Stimulated activated CD4-positive, alpha-beta T cell treated with anti-CD3 and anti-CD28 coated beads, Interleukin-4, amount 100 ng/mL, for 48 hours (primary cell): ENCODE results near the gene ARHGEF39.

Experiments
- DNase-seq, 2 donors: peaks; one replicate each; pipeline ENCODE4 v3.0.0-alpha.2; 2020; ENCODE audit warnings: low read depth in 2 of 2

ARHGEF39 gene, protein sequence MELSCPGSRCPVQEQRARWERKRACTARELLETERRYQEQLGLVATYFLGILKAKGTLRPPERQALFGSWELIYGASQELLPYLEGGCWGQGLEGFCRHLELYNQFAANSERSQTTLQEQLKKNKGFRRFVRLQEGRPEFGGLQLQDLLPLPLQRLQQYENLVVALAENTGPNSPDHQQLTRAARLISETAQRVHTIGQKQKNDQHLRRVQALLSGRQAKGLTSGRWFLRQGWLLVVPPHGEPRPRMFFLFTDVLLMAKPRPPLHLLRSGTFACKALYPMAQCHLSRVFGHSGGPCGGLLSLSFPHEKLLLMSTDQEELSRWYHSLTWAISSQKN

DNA sequence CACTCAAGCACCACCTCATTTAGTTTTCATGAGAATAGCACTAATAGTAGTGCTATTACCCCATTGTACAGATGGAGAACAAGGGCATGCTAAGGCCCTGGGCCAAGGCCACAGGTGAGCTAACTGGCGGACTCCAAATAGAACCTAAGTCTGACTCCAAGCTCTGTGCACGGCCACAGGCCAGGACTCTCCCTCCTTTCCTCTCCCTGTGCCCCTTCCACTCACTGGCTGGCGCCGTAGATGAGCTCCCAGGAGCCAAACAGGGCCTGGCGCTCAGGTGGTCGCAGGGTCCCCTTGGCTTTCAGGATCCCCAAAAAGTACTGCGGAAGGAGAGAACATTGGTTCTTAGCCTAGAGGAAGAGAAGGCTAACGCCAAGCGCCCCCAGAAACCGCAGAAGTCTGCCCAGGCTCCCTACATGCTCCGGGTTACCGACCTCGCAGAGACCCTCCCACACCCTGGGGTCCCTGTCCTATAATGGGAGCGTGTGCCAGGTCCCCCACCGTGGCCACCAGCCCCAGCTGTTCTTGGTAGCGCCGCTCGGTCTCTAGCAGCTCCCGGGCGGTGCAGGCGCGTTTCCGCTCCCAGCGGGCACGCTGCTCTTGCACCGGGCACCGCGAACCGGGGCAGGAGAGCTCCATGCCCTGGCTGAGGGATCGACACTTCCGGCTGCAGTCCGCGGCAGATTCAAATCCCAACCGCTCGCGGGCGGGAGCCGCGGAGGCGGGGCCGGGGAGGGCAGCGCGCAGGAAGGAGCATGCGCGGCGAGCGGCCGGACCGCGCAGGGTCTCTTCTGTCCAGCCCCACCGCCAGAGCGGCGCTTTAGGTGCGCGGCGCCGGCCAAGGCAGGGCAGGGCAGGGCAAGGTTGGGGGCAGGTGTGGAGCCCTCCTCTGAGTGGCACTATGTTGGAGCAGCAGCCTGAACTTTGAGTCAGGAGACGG lies at the start of gene ARHGEF39:
Gene ARHGEF39 (minus strand): TSS at position 665 of the 940 bp plus-strand sequence. CDS start 26 bp downstream, at position 639.
- DNase-seq, result peak; percentile 58 to 71

- DNase-seq, result no peak
These were observed 49.1 kb upstream of the ARHGEF39 start for GRCh38 chr9:35714123-35714522.

- DNase-seq, result no peak
These were observed 48.6 kb upstream of the ARHGEF39 start for GRCh38 chr9:35713578-35713977.

GRCh38 chr9:35712762-35713400 lies 47.9 kb upstream of the ARHGEF39 start:
- DNase-seq, result no peak

DNA sequence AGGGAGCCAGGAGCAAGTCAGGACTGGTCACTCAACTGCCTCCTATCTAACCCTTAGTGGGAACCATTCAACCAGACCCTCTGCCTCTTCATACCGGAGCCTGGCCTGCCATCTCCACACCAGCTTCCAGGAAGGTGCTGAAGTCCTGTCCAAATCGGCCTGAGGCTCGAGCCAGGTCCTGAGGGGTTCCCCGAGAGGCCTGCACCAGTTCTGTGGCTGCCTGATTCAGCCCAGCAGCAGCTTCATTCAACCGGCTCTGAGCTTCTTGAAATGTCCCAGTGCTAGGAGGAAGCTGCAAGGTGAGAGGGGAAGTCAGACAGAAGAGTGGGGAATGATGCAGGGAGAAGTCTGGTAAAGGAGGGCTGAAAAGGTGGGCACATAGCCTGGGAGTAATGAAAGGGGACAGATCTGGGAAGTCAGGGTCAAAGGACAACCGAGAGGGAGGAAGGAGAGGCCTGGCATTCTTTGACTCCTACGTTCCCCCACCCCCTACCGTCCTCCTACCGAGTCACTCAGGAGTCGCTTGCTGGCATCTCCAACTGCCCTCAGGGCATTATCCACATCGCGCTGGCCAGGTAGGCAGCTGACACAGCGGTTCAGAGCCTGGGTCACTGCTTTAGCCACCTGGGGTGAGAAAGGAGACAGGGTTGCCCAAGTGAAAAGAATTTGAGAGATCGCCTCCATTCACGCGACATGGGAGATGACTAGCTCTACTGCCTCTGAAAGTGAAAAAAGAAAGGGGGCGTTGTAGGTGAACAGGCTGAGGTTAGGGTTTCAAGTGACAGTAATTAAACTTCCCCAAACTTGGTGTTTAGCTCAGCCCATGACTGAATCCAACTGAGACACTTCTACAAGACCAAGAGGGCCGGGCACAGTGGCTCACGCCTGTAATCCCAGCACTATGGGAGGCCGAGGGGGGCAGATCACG lies 46.8 kb upstream of the ARHGEF39 start:
- DNase-seq, result no peak

DNA sequence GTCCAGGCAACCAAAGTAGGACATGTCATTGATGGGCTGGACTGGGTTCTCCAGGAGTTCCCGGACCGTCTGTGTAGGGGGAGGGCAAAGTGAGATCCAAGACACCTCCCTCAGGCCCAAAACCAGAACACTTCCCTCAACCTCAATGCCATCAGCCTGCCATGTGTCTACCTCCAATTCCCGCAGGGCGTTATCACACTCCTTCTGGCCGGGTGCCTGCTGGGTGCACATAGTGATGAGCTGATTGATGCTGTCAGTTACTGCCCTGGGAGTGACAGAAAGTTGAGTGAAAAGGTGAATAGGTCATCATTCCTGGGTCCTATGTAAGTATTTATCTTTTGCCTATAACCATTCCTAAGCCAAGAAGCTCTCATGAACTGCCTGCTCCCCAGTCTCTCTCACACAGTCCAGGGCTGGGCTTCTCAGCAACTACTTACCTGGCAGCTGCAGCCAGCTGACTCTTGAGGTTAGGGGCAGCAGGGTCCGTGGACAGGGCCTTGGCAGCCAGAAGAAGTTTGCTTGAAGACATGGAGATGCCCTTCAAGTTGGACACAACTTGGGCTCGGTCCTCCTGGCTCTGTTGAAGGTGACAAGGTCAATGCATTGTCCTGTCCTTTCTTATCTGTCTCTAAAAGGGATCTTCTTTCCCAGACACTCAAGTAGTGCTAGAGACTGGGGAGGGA lies 46.0 kb upstream of the ARHGEF39 start:
- no peak for DNase-seq

- DNase-seq, result no peak
These were observed 43.2 kb upstream of the ARHGEF39 start for GRCh38 chr9:35708146-35708545.

DNA sequence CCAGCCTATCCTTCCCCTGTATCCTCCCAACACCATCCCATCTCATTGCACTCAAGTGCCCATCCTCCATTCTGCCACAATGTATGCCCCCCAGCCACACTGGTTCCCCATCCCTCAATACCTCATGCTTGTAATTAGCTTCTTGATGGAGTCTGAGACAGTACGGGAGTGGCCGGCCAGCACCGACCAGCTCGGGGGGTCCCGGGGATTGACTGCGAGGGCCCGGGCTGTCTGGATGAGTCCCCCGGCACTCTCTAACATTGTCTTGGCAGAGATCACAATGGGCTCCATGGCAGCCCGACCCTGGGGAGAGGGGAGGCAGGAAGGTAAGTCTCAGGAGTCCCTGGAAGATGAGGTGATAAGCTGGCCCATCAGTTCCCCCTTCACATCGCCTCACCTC lies 42.0 kb upstream of the ARHGEF39 start:
- DNase-seq, result no peak

DNA sequence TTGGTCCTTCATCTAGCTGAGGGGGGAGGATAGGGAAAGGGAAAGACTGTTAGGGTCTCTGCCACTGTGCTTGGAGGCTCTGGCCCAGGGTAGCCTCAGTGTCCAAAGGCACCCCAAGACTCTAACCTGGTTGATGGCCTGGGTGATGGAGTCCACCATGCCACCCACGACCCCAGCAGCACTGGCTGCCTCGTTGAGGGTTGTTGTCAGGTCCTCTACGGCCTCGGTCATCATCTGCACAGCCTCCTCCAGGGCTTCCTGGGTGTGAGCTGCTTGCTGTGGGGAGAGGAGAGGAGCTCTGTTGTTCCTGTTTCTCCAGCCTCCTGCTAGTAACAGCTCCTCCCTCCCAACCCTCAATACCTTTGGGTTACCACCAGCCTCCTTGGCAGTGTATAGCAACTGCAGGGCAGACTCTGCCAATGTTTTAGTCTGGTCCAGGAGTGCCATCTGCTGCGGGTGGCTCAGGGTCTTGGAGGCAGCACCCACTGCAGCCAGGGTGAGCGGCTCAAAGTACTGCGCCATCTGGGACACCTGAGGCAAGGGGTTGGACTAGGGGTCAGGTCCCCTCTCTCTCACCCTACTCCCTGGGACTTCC lies 40.9 kb upstream of the ARHGEF39 start:
- no peak for DNase-seq

DNA sequence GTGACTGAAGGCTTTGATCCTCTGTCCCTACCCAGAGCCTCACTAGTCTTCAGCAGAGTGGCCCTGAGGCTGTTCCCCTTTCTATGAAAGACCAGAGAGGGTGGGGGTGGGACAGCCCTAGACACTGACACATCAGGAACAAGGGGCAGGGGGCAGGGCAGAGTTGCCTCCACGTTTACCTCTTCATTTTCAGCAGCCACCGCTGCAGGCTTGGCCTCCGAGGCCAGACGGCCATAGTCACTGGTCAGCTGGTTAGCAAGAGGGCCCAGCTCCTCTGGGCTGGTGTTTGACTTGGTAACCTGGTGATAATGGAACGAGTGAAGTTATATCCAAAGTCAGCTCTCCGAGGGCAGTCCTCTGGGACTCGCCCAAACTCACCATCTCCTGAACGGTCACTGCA lies 40.4 kb upstream of the ARHGEF39 start:
- DNase-seq, result no peak

GRCh38 chr9:35703906-35704672 lies 39.1 kb upstream of the ARHGEF39 start:
- no peak for DNase-seq

DNA sequence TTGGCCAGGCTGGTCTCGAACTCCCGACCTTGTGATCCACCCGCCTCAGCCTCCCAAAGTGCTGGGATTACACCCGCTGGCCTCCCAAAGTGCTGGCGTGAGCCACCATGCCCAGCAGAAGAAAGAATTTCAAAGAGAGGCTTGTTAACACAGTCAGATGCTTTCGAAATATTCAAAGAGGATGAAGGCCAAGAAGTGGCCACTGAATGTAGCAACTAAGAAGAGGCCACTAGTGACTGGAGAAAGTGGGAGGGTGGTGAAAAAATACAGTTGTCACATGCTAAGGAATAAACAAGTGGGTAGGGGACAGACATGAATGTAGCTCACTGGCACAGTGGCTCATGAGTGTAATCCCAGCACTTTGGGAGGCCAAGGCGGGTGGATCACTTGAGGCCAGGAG lies 37.7 kb upstream of the ARHGEF39 start:
- no peak for DNase-seq

- DNase-seq, result no peak
These were observed 35.9 kb upstream of the ARHGEF39 start for GRCh38 chr9:35700942-35701341.

GRCh38 chr9:35700031-35700430 lies 35.0 kb upstream of the ARHGEF39 start:
- DNase-seq, result no peak

DNA sequence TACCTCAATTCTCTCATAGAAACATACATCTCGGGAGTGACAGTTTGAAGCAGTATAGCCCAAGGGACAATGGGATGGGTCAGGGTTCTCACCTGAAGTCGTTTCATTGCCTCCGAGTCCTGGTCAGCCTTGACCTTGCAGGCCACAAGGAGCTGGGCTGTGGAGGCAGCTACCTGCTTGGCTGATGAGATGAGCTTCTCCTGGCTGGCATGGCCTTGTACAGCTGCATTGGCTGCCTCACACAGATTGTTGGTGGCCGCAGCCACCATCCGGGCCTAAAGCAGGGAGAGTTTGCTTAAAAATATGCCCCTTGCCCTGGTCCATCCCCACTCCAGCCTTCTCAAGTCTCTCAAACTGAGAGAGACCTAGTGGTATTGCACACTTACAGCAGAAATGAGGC lies 33.2 kb upstream of the ARHGEF39 start:
- no peak for DNase-seq

DNA sequence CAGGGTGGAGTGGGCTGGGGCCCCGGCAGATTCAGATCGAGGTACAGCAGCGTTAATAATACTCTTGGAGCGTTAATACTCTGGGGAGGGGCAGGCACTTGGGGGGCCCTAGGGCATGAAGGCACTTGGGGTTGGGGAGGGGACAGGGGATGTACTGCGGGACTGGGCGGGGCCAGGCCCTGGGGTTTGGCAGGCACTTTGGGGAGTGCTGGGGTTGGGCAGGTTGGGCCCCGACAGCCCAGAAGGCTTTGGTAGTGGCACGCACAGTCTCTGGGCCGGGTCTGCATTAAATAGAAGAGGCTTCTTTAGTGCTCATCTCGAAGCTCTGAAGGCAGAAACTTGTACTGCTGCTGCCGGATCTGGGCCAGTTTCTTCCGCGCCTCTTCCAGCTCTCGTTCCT lies 32.5 kb upstream of the ARHGEF39 start:
- DNase-seq, result no peak

- DNase-seq, result peak; percentile 23 to 37
These were observed 31.7 kb upstream of the ARHGEF39 start for GRCh38 chr9:35696520-35697215.

DNA sequence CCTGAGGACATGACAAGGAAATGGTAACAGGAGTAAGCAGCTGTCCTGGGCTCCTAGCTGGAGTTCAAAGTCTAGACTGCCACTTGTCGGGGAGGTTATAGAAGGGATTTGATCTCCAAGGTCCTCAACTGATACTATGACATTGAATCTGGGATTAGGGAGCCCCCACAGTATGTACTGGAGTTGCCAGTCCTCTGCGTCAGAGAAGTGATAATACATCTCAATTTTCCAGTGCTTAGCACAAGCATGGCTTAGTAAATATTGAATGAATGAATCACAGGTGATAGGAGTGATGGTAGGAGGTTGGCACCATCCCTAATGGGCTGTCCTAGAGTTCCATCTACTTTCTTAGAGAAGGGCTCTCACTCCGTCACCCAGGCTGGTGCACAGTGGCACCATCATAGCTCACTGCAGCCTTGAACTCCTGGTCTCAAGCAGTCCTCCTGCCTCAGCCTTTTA lies 31.0 kb upstream of the ARHGEF39 start:
- DNase-seq, result no peak
